Keratinocyte (primary cell): ENCODE results near the gene ZDHHC6. TPM values are rescaled to one million over a fixed set of nuclear protein-coding genes. Genes with fewer than 3 reads are reported as not detected.

Source experiments
- DNase-seq: peaks from one replicate; pipeline ENCODE4 v3.0.0-alpha.2; 2011; ENCODE audit warnings: low read depth, missing footprints, low spot score
- FAIRE-seq: peaks from 2 replicates; lab custom pipeline; 2011; peaks lifted over from hg19 to GRCh38; lab: Jason Lieb, UNC
- H2AFZ ChIP-seq: 2 replicates; pipeline ENCODE4 v1.6.0; 2012; ENCODE audit warnings: low read length, control low read depth, inconsistent platforms; ENCODE audit not compliant: control insufficient read depth
- H3K27ac ChIP-seq: 2 replicates; pipeline ENCODE4 v1.5.1; 2011; ENCODE audit warnings: low read length; ENCODE audit not compliant: control insufficient read depth, insufficient read depth
- H3K27me3 ChIP-seq: 3 replicates; pipeline ENCODE4 v1.6.0; 2011; ENCODE audit warnings: low read length; ENCODE audit not compliant: control insufficient read depth, insufficient read depth; ENCODE audit errors: extremely low read depth
- H3K36me3 ChIP-seq, 2 experiments: 2 replicates in 1 of 2; 3 replicates in 1 of 2; pipeline ENCODE4 v1.5.1; 2011; ENCODE audit warnings: low read length in 2 of 2, mild to moderate bottlenecking in 1 of 2; ENCODE audit not compliant: control insufficient read depth in 2 of 2, insufficient read depth in 2 of 2; ENCODE audit errors: extremely low read depth in 1 of 2
- H3K4me1 ChIP-seq: 3 replicates; pipeline ENCODE4 v1.5.1; 2011; ENCODE audit warnings: low read length; ENCODE audit not compliant: control insufficient read depth, insufficient read depth; ENCODE audit errors: extremely low read depth
- H3K4me2 ChIP-seq: 3 replicates; pipeline ENCODE4 v1.6.0; 2011; ENCODE audit warnings: low read depth, low read length; ENCODE audit not compliant: control insufficient read depth, insufficient read depth; ENCODE audit errors: extremely low read depth
- H3K4me3 ChIP-seq, 3 experiments: fragments of 200-600 bp in 1 of 3; sonication (generic) in 1 of 3; 2 replicates in 2 of 3; 3 replicates in 1 of 3; pipeline ENCODE4 v1.5.1; 2011 to 2016; ENCODE audit warnings: low read length in 3 of 3, mild to moderate bottlenecking in 3 of 3, control low read depth in 2 of 3, inconsistent platforms in 1 of 3, low read depth in 1 of 3, mixed read lengths in 1 of 3, mixed run types in 1 of 3, moderate library complexity in 1 of 3; ENCODE audit not compliant: control insufficient read depth in 2 of 3, insufficient read depth in 2 of 3; ENCODE audit errors: extremely low read depth in 1 of 3
- H3K79me2 ChIP-seq: 2 replicates; pipeline ENCODE4 v1.6.0; 2012; ENCODE audit warnings: low read length; ENCODE audit not compliant: control insufficient read depth, insufficient read depth
- H3K9ac ChIP-seq: 3 replicates; pipeline ENCODE4 v1.6.0; 2011; ENCODE audit warnings: low read length; ENCODE audit not compliant: control insufficient read depth, insufficient read depth; ENCODE audit errors: extremely low read depth
- H3K9me1 ChIP-seq: 3 replicates; pipeline ENCODE4 v1.6.0; 2011; ENCODE audit warnings: low read length; ENCODE audit not compliant: control insufficient read depth, insufficient read depth; ENCODE audit errors: extremely low read depth
- H3K9me3 ChIP-seq: 2 replicates; pipeline ENCODE4 v1.5.1; 2012; ENCODE audit warnings: low read depth, low read length; ENCODE audit not compliant: control insufficient read depth
- H4K20me1 ChIP-seq: 3 replicates; pipeline ENCODE4 v1.6.0; 2011; ENCODE audit warnings: low read length; ENCODE audit not compliant: control insufficient read depth, insufficient read depth; ENCODE audit errors: extremely low read depth
- CTCF ChIP-seq, 3 experiments: IDR thresholded peaks in 1 of 3; conservative IDR thresholded peaks in 1 of 3; optimal IDR thresholded peaks in 1 of 3; 2 replicates in 2 of 3; 3 replicates in 1 of 3; pipeline versions ENCODE3 to v1.5.1; 2011; ENCODE audit warnings: low read length in 3 of 3, mild to moderate bottlenecking in 3 of 3, moderate library complexity in 2 of 3, control low read depth in 1 of 3, inconsistent platforms in 1 of 3; ENCODE audit not compliant: insufficient read depth in 2 of 3; ENCODE audit errors: extremely low read depth in 1 of 3
- EZH2 ChIP-seq: IDR thresholded peaks from one replicate; pipeline ENCODE4 v1.6.1; 2012; ENCODE audit warnings: inconsistent platforms, mild to moderate bottlenecking, low read length, moderate library complexity
- dilution Hi-C: fragments of 300-500 bp; cut with MboI; formaldehyde crosslinking; loops from one replicate; pipeline ENCODE4 v1.7.0; 2020; ENCODE audit warnings: low sequenced_read_pairs; ENCODE audit not compliant: extremely low pct_ligation_motif_present
- polyA plus RNA-seq, 5 experiments: library from polyadenylated mRNA; depleted of rRNA in 3 of 5; stranded (reverse) in 3 of 5; stranded (forward) in 1 of 5; unstranded in 1 of 5; fragments of >200 nt; gene quantifications; 1 replicate in 1 of 5; 2 replicates in 3 of 5; 3 replicates in 1 of 5; pipeline versions ENCODE4 v1.2.1 to v1.2.3, GENCODE V29; 2011 to 2012; ENCODE audit warnings: missing spikeins in 2 of 5, low read depth in 1 of 5, low replicate concordance in 1 of 5

The ZDHHC6 gene
- polyA plus RNA-seq, 1 donor (not counting 4 experiments of a cell fraction or from before 2014, with no cell fraction given) = 34.2 TPM

GRCh38 chr10:112397592-112397991, 49.1 kb downstream of the ZDHHC6 start:
- FAIRE-seq = no peak
- Histone ChIP-seq H3K79me2 (no peaks in the 10 kb centered on the region), H3K36me3 (no peaks in the 10 kb centered on the region), H3K27ac (no peak overlapping the region), H3K9ac (no peak overlapping the region), H3K9me1 (no peaks in the 10 kb centered on the region), H4K20me1 (no peaks in the 10 kb centered on the region), H3K4me1 (no peaks in the 10 kb centered on the region), H3K4me3 (no peak overlapping the region), H3K9me3 (no peaks in the 10 kb centered on the region), H3K27me3 (no peaks in the 10 kb centered on the region), H3K4me2 (no peak overlapping the region), H2AFZ (no peak overlapping the region)
- no peak for DNase-seq
- TF ChIP-seq EZH2 (no peak), CTCF (optimal IDR thresholded peaks at IDR 0.05 in 1 of 3, IDR thresholded peaks at IDR 0.05 in 1 of 3, conservative IDR thresholded peaks at IDR 0.05 in 1 of 3; ENCODE audit: extremely low read depth in 1 of 3, insufficient read depth in 2 of 3, low read length in 3 of 3) (no peak)
- dilution Hi-C loops = no loop called here

GRCh38 chr10:112395809-112396530, 50.7 kb downstream of the ZDHHC6 start:
- Histone ChIP-seq H3K4me1 (no peaks in the 10 kb centered on the region), H3K36me3 (no peaks in the 10 kb centered on the region), H3K9ac (no peak overlapping the region), H4K20me1 (no peaks in the 10 kb centered on the region), H3K27me3 (no peaks in the 10 kb centered on the region), H3K4me3 (no peak overlapping the region), H3K27ac (no peak overlapping the region), H3K79me2 (no peaks in the 10 kb centered on the region), H3K9me1 (no peaks in the 10 kb centered on the region), H3K4me2 (no peak overlapping the region), H3K9me3 (no peaks in the 10 kb centered on the region), H2AFZ (no peak overlapping the region)
- DNase-seq (no peak), FAIRE-seq (no peak)
- dilution Hi-C loops = no loop called here
- TF ChIP-seq EZH2 = no peak
- no peak for TF ChIP-seq CTCF (optimal IDR thresholded peaks at IDR 0.05 in 1 of 3, IDR thresholded peaks at IDR 0.05 in 1 of 3, conservative IDR thresholded peaks at IDR 0.05 in 1 of 3; ENCODE audit: extremely low read depth in 1 of 3, insufficient read depth in 2 of 3, low read length in 3 of 3)
